ENCODE measurements around the gene WAS. TPM values are rescaled to one million over a fixed set of nuclear protein-coding genes. Genes with fewer than 3 reads are reported as not detected.

The WAS gene
- total RNA-seq, 3 donors from 2014 or later (not counting 1 experiment from before 2014, with no cell fraction given), result 136 to 149 (median 141) TPM

DNA sequence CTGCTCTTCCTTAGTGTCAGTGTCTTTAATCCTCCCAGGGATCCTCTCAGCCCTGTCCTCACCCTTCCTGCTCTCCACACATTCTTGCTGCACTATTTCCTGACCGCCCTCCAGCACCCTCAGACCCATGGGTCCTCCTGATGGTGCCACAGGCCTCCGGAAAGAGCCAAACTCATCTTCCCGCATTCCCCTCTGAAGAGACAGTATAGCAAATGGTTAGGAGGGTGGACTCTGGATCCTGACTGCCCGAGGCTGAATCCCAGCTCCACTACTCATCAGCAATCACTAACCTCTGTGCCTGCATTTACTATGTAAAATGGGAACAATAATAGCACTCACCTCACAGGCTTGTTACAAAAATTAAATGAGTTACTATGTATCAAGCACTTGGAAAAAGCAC is 19.1 kb downstream of the WAS start:
- TF ChIP-seq, protein P1, sequence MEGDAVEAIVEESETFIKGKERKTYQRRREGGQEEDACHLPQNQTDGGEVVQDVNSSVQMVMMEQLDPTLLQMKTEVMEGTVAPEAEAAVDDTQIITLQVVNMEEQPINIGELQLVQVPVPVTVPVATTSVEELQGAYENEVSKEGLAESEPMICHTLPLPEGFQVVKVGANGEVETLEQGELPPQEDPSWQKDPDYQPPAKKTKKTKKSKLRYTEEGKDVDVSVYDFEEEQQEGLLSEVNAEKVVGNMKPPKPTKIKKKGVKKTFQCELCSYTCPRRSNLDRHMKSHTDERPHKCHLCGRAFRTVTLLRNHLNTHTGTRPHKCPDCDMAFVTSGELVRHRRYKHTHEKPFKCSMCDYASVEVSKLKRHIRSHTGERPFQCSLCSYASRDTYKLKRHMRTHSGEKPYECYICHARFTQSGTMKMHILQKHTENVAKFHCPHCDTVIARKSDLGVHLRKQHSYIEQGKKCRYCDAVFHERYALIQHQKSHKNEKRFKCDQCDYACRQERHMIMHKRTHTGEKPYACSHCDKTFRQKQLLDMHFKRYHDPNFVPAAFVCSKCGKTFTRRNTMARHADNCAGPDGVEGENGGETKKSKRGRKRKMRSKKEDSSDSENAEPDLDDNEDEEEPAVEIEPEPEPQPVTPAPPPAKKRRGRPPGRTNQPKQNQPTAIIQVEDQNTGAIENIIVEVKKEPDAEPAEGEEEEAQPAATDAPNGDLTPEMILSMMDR (IDR thresholded peaks at IDR 0.05), result no peak
- 67% methylated on average over 1 of the region's 4 CpGs for WGBS (ENCODE audit: insufficient coverage)
- no peaks in the 10 kb centered on the region for H3K27me3 Mint-ChIP-seq (ENCODE audit: low read depth in 2 of 2)
- H3K9me3 ChIP-seq (ENCODE audit: control insufficient read depth, insufficient read depth, low read length), result no peaks in the 10 kb centered on the region
- no peak for DNase-seq
- H3K4me1 Mint-ChIP-seq, result peaks cover 0 to 12% of the 10 kb centered on the region in 2 donors
- no peak overlapping the region for H3K4me3 Mint-ChIP-seq
- H3K4me3 ChIP-seq (ENCODE audit: low read length), result no peak overlapping the region
- H3K36me3 Mint-ChIP-seq, result no peaks in the 10 kb centered on the region
- no peak overlapping the region for H3K27ac ChIP-seq (ENCODE audit: low read length)
- H3K27ac Mint-ChIP-seq, result peak overlapping the region in 1 of 2 donors; percentile 63
- no peak for ATAC-seq
- no peaks in the 10 kb centered on the region for H3K27me3 ChIP-seq (ENCODE audit: control insufficient read depth, insufficient read depth, low read length)
- H3K9me3 Mint-ChIP-seq, result no peaks in the 10 kb centered on the region
- H3K4me1 ChIP-seq (ENCODE audit: control insufficient read depth, insufficient read depth, low read length), result no peaks in the 10 kb centered on the region
- peaks cover 20% of the 10 kb centered on the region for H3K36me3 ChIP-seq (ENCODE audit: control insufficient read depth, insufficient read depth, low read length)
- intact Hi-C loops (cut with micrococcal nuclease), result no loop called here

DNA sequence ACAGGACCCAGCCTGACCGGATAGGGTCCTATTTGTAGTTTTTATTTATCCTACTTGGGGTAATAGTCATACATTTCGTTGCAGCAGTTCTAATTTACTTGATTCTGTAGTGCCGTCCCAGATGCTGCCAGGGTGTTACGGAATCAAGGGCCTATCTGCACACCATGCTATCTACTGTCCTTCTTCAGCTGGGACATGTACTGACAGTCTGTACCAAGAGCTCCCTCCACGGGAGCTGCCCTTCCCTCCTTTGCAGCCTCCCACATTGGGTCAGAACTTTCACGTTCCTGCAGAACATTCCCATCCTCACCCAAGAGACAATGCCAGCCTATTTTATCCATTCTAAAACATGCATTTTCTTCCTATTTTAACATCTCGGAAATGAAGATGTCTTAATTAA is 19.6 kb downstream of the WAS start:
- Histone ChIP-seq H3K9me3 (ENCODE audit: control insufficient read depth, insufficient read depth, low read length) (no peaks in the 10 kb centered on the region), H3K4me3 (ENCODE audit: low read length) (no peak overlapping the region), H3K36me3 (ENCODE audit: control insufficient read depth, insufficient read depth, low read length) (peaks cover 20% of the 10 kb centered on the region), H3K27me3 (ENCODE audit: control insufficient read depth, insufficient read depth, low read length) (no peaks in the 10 kb centered on the region), H3K4me1 (ENCODE audit: control insufficient read depth, insufficient read depth, low read length) (peaks cover 3% of the 10 kb centered on the region), H3K27ac (ENCODE audit: low read length) (no peak overlapping the region)
- ATAC-seq, result no peak
- TF ChIP-seq, protein P1 (IDR thresholded peaks at IDR 0.05), result no peak
- intact Hi-C loops (cut with micrococcal nuclease), result no loop called here
- Mint-ChIP-seq H3K36me3 (no peaks in the 10 kb centered on the region), H3K9me3 (no peaks in the 10 kb centered on the region), H3K4me1 (peaks cover 0 to 11% of the 10 kb centered on the region in 2 donors), H3K4me3 (no peak overlapping the region), H3K27me3 (ENCODE audit: low read depth in 2 of 2) (no peaks in the 10 kb centered on the region), H3K27ac (no peak overlapping the region)
- WGBS (ENCODE audit: insufficient coverage), result 87% methylated on average over 6 of the region's 7 CpGs
- DNase-seq, result no peak

DNA sequence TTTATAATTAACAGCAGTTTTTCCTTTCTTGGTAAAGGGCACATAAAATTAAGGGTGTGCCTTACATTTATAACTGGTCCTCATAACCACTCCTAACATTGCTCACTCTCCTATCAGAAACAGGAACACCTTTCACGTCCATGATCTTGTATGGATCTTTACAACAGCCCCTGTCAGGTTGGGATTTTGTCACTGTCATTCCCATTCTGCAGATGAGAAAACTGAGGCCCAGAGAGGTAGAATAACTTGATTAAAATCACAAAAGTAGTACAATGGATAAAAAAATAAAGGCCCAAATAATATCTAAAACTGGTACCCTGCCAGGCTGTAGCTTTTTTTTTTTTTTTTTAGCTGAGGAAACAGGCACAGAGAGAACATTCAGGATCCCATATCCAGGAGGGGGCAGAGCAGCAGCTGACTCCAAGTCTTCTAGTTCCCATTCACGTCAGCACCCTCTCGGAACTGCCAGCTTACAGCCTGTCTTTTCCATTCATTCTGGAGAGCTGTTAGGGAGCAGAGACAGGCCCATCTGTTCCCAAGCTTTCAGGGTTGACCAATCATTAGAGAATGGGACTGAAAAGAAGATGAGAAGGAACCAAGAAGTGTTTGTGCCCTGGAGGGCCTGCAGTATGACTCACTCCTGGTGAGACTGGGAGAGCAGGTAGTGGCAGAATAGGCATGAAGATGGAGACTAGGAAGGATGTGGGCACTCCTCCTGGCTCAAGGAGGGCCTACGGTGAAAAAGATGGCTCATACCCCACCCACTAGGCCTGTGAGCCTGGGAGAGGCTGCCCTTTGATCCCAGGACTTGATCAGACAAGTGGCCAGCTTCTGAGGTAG is 20.3 kb downstream of the WAS start:
- Mint-ChIP-seq H3K27ac (peak overlapping the region in 1 of 2 donors; percentile 51), H3K4me1 (peaks cover 0 to 11% of the 10 kb centered on the region in 2 donors), H3K36me3 (no peaks in the 10 kb centered on the region), H3K9me3 (no peaks in the 10 kb centered on the region), H3K27me3 (ENCODE audit: low read depth in 2 of 2) (no peaks in the 10 kb centered on the region), H3K4me3 (no peak overlapping the region)
- H3K36me3 ChIP-seq (ENCODE audit: control insufficient read depth, insufficient read depth, low read length), result peaks cover 20% of the 10 kb centered on the region
- no peak overlapping the region for H3K4me3 ChIP-seq (ENCODE audit: low read length)
- TF ChIP-seq, protein P1 (IDR thresholded peaks at IDR 0.05), result no peak
- H3K27me3 ChIP-seq (ENCODE audit: control insufficient read depth, insufficient read depth, low read length), result no peaks in the 10 kb centered on the region
- H3K4me1 ChIP-seq (ENCODE audit: control insufficient read depth, insufficient read depth, low read length), result peaks cover 5% of the 10 kb centered on the region
- no peaks in the 10 kb centered on the region for H3K9me3 ChIP-seq (ENCODE audit: control insufficient read depth, insufficient read depth, low read length)
- intact Hi-C loops (cut with micrococcal nuclease), result no loop called here
- 86% methylated on average over 2 of the region's 4 CpGs for WGBS (ENCODE audit: insufficient coverage)
- no peak for ATAC-seq
- no peak for DNase-seq
- no peak overlapping the region for H3K27ac ChIP-seq (ENCODE audit: low read length)
